ENCODE data around the gene PRDM16.

The PRDM16 gene

GRCh38 chr1:3356827-3357460 is 287.9 kb downstream of the PRDM16 start:
- no peak for DNase-seq (ENCODE audit: low spot score)

GRCh38 chr1:3357526-3358297 is 288.7 kb downstream of the PRDM16 start:
- no peak for DNase-seq (ENCODE audit: low spot score)

GRCh38 chr1:3359351-3359750 is 290.3 kb downstream of the PRDM16 start:
- no peak for DNase-seq (ENCODE audit: low spot score)

GRCh38 chr1:3359756-3360440 is 290.9 kb downstream of the PRDM16 start:
- no peak for DNase-seq (ENCODE audit: low spot score)

- DNase-seq (ENCODE audit: low spot score), result no peak
Measured at GRCh38 chr1:3360646-3361257, 291.7 kb downstream of the PRDM16 start.

GRCh38 chr1:3363023-3363422 is 294.0 kb downstream of the PRDM16 start:
- no peak for DNase-seq (ENCODE audit: low spot score)

- no peak for DNase-seq (ENCODE audit: low spot score)
Measured at GRCh38 chr1:3363756-3364155, 294.8 kb downstream of the PRDM16 start.

- no peak for DNase-seq (ENCODE audit: low spot score)
Measured at GRCh38 chr1:3364551-3364950, 295.5 kb downstream of the PRDM16 start.

- DNase-seq (ENCODE audit: low spot score), result no peak
Measured at GRCh38 chr1:3364983-3365382, 296.0 kb downstream of the PRDM16 start.

- no peak for DNase-seq (ENCODE audit: low spot score)
Measured at GRCh38 chr1:3365523-3366125, 296.6 kb downstream of the PRDM16 start.

GRCh38 chr1:3366126-3367051 is 297.4 kb downstream of the PRDM16 start:
- no peak for DNase-seq (ENCODE audit: low spot score)

- DNase-seq (ENCODE audit: low spot score), result no peak
Measured at GRCh38 chr1:3367376-3367775, 298.4 kb downstream of the PRDM16 start.

GRCh38 chr1:3368059-3368458 is 299.1 kb downstream of the PRDM16 start:
- DNase-seq (ENCODE audit: low spot score), result no peak

GRCh38 chr1:3368711-3369445 is 299.9 kb downstream of the PRDM16 start:
- no peak for DNase-seq (ENCODE audit: low spot score)

- DNase-seq (ENCODE audit: low spot score), result no peak
Measured at GRCh38 chr1:3369446-3370076, 300.6 kb downstream of the PRDM16 start.

GRCh38 chr1:3370856-3371703 is 302.1 kb downstream of the PRDM16 start:
- no peak for DNase-seq (ENCODE audit: low spot score)

- no peak for DNase-seq (ENCODE audit: low spot score)
Measured at GRCh38 chr1:3372317-3372716, 303.3 kb downstream of the PRDM16 start.

- no peak for DNase-seq (ENCODE audit: low spot score)
Measured at GRCh38 chr1:3373175-3373574, 304.2 kb downstream of the PRDM16 start.
